H1 (cell line): ENCODE measurements around the gene SGCD. TPM values are rescaled to one million over a fixed set of nuclear protein-coding genes. Genes with fewer than 3 reads are reported as not detected.

Experiments
- CTCF ChIA-PET: fragments of 300-600 bp; sonication (Branson Sonifier 250); formaldehyde crosslinking; loops from one replicate; lab custom pipeline; 2021; ENCODE audit not compliant: partially characterized antibody; lab: Charles Lee
- POLR2A ChIA-PET: fragments of 300-600 bp; sonication (Branson Sonifier 250); formaldehyde crosslinking; loops from one replicate; lab custom pipeline; 2021; ENCODE audit warnings: inconsistent platforms; ENCODE audit not compliant: partially characterized antibody; lab: Charles Lee
- DNase-seq, 2 experiments: peaks; one replicate each; pipeline versions ENCODE4 v3.0.0 to v3.0.0-alpha.2; 2010 to 2022; ENCODE audit warnings: low spot score in 2 of 2, low read depth in 1 of 2, mixed read lengths in 1 of 2
- FAIRE-seq: peaks from 2 replicates; lab custom pipeline; 2011; peaks lifted over from hg19 to GRCh38; lab: Jason Lieb, UNC
- H2AFZ ChIP-seq: 2 replicates; pipeline ENCODE4 v1.8.1; 2012; ENCODE audit warnings: low read length, inconsistent platforms
- H2AK5ac ChIP-seq: 2 replicates; pipeline ENCODE4 v1.6.1; 2013; ENCODE audit warnings: low read depth, low read length
- H2BK120ac ChIP-seq: replicated peaks from 2 replicates; pipeline ENCODE3; 2013; ENCODE audit warnings: low read depth, low read length, inconsistent platforms
- H2BK12ac ChIP-seq: 2 replicates; pipeline ENCODE4 v1.6.1; 2013; ENCODE audit warnings: low read depth, low read length
- H2BK15ac ChIP-seq: 2 replicates; pipeline ENCODE4 v1.6.1; 2013; ENCODE audit warnings: low read length
- H2BK20ac ChIP-seq: 2 replicates; pipeline ENCODE4 v1.6.1; 2013; ENCODE audit warnings: low read length
- H2BK5ac ChIP-seq: 2 replicates; pipeline ENCODE4 v1.6.1; 2013; ENCODE audit warnings: low read depth, low read length
- H3K14ac ChIP-seq: 2 replicates; pipeline ENCODE4 v1.6.1; 2013; ENCODE audit warnings: inconsistent platforms; ENCODE audit not compliant: insufficient read length
- H3K18ac ChIP-seq: 2 replicates; pipeline ENCODE4 v1.6.1; 2013; ENCODE audit warnings: low read length; ENCODE audit errors: extremely low read depth
- H3K23ac ChIP-seq: 2 replicates; pipeline ENCODE4 v1.6.1; 2013; ENCODE audit warnings: inconsistent platforms; ENCODE audit not compliant: insufficient read length
- H3K23me2 ChIP-seq: 2 replicates; pipeline ENCODE4 v1.6.1; 2013; ENCODE audit warnings: low read depth, low read length
- H3K27ac ChIP-seq: 2 replicates; pipeline ENCODE4 v1.6.1; 2011; ENCODE audit warnings: low read depth, low read length, inconsistent platforms
- H3K27me3 ChIP-seq, 4 experiments: replicated peaks in 1 of 4; 1 replicate in 1 of 4; 2 replicates in 3 of 4; pipeline versions ENCODE4 v1.6.1 to v1.8.1; 2011 to 2013; ENCODE audit warnings: low read length in 3 of 4, mild to moderate bottlenecking in 3 of 4, inconsistent platforms in 2 of 4, mixed read lengths in 2 of 4, moderate library complexity in 1 of 4; ENCODE audit not compliant: control insufficient read depth in 3 of 4, insufficient read depth in 3 of 4; ENCODE audit errors: extremely low read depth in 1 of 4
- H3K36me3 ChIP-seq, 4 experiments: 2 replicates each; pipeline versions ENCODE4 v1.6.1 to v1.8.1; 2011 to 2013; ENCODE audit warnings: mild to moderate bottlenecking in 4 of 4, low read length in 3 of 4, moderate library complexity in 2 of 4, control low read depth in 1 of 4, inconsistent platforms in 1 of 4; ENCODE audit not compliant: insufficient read depth in 4 of 4, control insufficient read depth in 2 of 4
- H3K4ac ChIP-seq: replicated peaks from 2 replicates; pipeline ENCODE3; 2013; ENCODE audit warnings: low read length, low read depth, mixed read lengths, inconsistent platforms; ENCODE audit not compliant: insufficient read length
- H3K4me1 ChIP-seq, 4 experiments: replicated peaks in 1 of 4; 1 replicate in 1 of 4; 2 replicates in 3 of 4; pipeline versions ENCODE4 v1.6.1 to v1.8.1; 2011 to 2013; ENCODE audit warnings: low read length in 3 of 4, inconsistent platforms in 2 of 4, mixed read lengths in 1 of 4; ENCODE audit not compliant: insufficient read depth in 4 of 4, control insufficient read depth in 3 of 4
- H3K4me2 ChIP-seq, 2 experiments: 2 replicates each; pipeline versions ENCODE4 v1.6.1 to v1.8.1; 2011 to 2013; ENCODE audit warnings: low read depth in 2 of 2, low read length in 2 of 2, control low read depth in 1 of 2, inconsistent platforms in 1 of 2, mild to moderate bottlenecking in 1 of 2; ENCODE audit not compliant: insufficient read depth in 1 of 2
- H3K4me3 ChIP-seq, 4 experiments: fragments of 200-600, 300-600 bp in 1 of 4; sonication (generic), shearing (Covaris generic), sonication (Bioruptor Twin) in 1 of 4; 2 replicates each; pipeline versions ENCODE4 v1.5.1 to v1.8.1; 2011 to 2016; ENCODE audit warnings: low read length in 4 of 4, low read depth in 3 of 4, control low read depth in 2 of 4, inconsistent platforms in 2 of 4, mild to moderate bottlenecking in 2 of 4, mixed read lengths in 1 of 4, moderate library complexity in 1 of 4; ENCODE audit not compliant: insufficient read depth in 2 of 4; ENCODE audit errors: extremely low read depth in 1 of 4
- H3K56ac ChIP-seq: replicated peaks from 2 replicates; pipeline ENCODE3; 2013; ENCODE audit warnings: low read depth, mild to moderate bottlenecking, mixed read lengths, low read length, inconsistent platforms; ENCODE audit not compliant: insufficient read length
- H3K79me1 ChIP-seq: 2 replicates; pipeline ENCODE4 v1.6.1; 2013; ENCODE audit warnings: low read depth, low read length, control low read depth
- H3K79me2 ChIP-seq, 2 experiments: 2 replicates each; pipeline versions ENCODE4 v1.6.1 to v1.8.1; 2012 to 2013; ENCODE audit warnings: low read length in 2 of 2, mild to moderate bottlenecking in 2 of 2, inconsistent platforms in 1 of 2; ENCODE audit not compliant: insufficient read depth in 2 of 2, control insufficient read depth in 1 of 2
- H3K9ac ChIP-seq, 4 experiments: replicated peaks in 1 of 4; 1 replicate in 1 of 4; 2 replicates in 3 of 4; pipeline versions ENCODE4 v1.6.1 to v1.8.1; 2011 to 2013; ENCODE audit warnings: low read depth in 3 of 4, low read length in 3 of 4, control low read depth in 2 of 4, mild to moderate bottlenecking in 2 of 4, moderate library complexity in 2 of 4, inconsistent platforms in 1 of 4; ENCODE audit errors: extremely low read depth in 1 of 4
- H3K9me3 ChIP-seq, 2 experiments: 2 replicates each; pipeline versions ENCODE4 v1.6.1 to v1.8.1; 2012 to 2013; ENCODE audit warnings: mild to moderate bottlenecking in 2 of 2, moderate library complexity in 2 of 2, control low read depth in 1 of 2, inconsistent platforms in 1 of 2, low read depth in 1 of 2, low read length in 1 of 2, mixed read lengths in 1 of 2; ENCODE audit not compliant: insufficient read depth in 2 of 2
- H4K20me1 ChIP-seq, 2 experiments: replicated peaks in 1 of 2; 2 replicates each; pipeline versions ENCODE3 to v1.8.1; 2011 to 2013; ENCODE audit warnings: inconsistent platforms in 2 of 2, low read length in 2 of 2, mild to moderate bottlenecking in 1 of 2; ENCODE audit not compliant: insufficient read depth in 2 of 2, control insufficient read depth in 1 of 2
- H4K5ac ChIP-seq: 2 replicates; pipeline ENCODE4 v1.6.1; 2013; ENCODE audit warnings: low read length, low read depth, mixed read lengths, inconsistent platforms; ENCODE audit not compliant: insufficient read length
- H4K8ac ChIP-seq: 2 replicates; pipeline ENCODE4 v1.8.0; 2013; ENCODE audit warnings: mild to moderate bottlenecking, moderate library complexity, low read length, inconsistent platforms; ENCODE audit not compliant: insufficient read depth; ENCODE audit errors: extremely low read depth
- H4K91ac ChIP-seq: replicated peaks from 2 replicates; pipeline ENCODE3; 2013; ENCODE audit warnings: low read length, mixed read lengths, inconsistent platforms; ENCODE audit not compliant: insufficient read length
- CBX5 ChIP-seq: fragments of 300-800, 300-1000 bp; sonication (generic); IDR thresholded peaks from 2 replicates; pipeline ENCODE4 v1.7.1; 2016; ENCODE audit warnings: antibody characterized with exemption, low read length, low read depth
- CHD2 ChIP-seq: IDR thresholded peaks from 2 replicates; pipeline ENCODE4 v1.6.1; 2012; ENCODE audit warnings: low read length, improper control_type of control experiment
- ZNF274 ChIP-seq: IDR thresholded peaks from 2 replicates; pipeline ENCODE4 v1.7.0; 2012; ENCODE audit warnings: low read length, borderline replicate concordance; ENCODE audit errors: extremely low read depth
- WGBS, 2 experiments: shearing (Covaris generic) in 1 of 2; methylation state at CpG; one replicate each; pipeline versions ENCODE4 v1.1.6 to v1.1.7; 2013 to 2015; ENCODE audit warnings: low lambda C conversion rate in 2 of 2, mixed read lengths in 2 of 2, inconsistent platforms in 1 of 2, low coverage in 1 of 2, missing lambda C conversion rate in 1 of 2; ENCODE audit not compliant: insufficient replicate concordance in 2 of 2, insufficient coverage in 1 of 2, insufficient read length in 1 of 2; ENCODE audit errors: extremely low coverage in 1 of 2, missing lambda C conversion rate in 1 of 2; 5-methylcytosine and 5-hydroxymethylcytosine counted together
- polyA plus RNA-seq, 7 experiments: library from polyadenylated mRNA; depleted of rRNA in 3 of 7; stranded (reverse) in 5 of 7; unstranded in 2 of 7; fragments of >200 nt in 5 of 7; fragments of 200-250 nt in 2 of 7; gene quantifications; 1 replicate in 5 of 7; 2 replicates in 1 of 7; 4 replicates in 1 of 7; pipeline versions ENCODE4 v1.2.1 to v1.2.3, GENCODE V29; 2011 to 2013; ENCODE audit warnings: missing spikeins in 2 of 7, mixed read lengths in 2 of 7
- total RNA-seq: library from RNA; stranded (reverse); fragmentation: NEBNext Ultra II Directional; extraction: Animal tissue kit (Norgen Biotek cat#: 25700); gene quantifications from 2 replicates; pipeline ENCODE4 v1.2.1, GENCODE V29; 2021
- TF ChIP-seq, protein P1 (sequence below): IDR thresholded peaks from 2 replicates; pipeline ENCODE4 v1.6.1; 2012; ENCODE audit warnings: inconsistent platforms
- TF ChIP-seq, protein P2 (sequence below): IDR thresholded peaks from 2 replicates; pipeline ENCODE4 v1.6.1; 2012; ENCODE audit warnings: inconsistent platforms
- TF ChIP-seq, protein P3 (sequence below): IDR thresholded peaks from 2 replicates; pipeline ENCODE4 v1.6.1; 2012; ENCODE audit warnings: low read length, inconsistent platforms

SGCD gene
- total and polyA plus RNA-seq, 2 of the 8 experiments (the other 6 are each of a cell fraction or from before 2014, with no cell fraction given): 0.04 to 0.08 TPM

DNA sequence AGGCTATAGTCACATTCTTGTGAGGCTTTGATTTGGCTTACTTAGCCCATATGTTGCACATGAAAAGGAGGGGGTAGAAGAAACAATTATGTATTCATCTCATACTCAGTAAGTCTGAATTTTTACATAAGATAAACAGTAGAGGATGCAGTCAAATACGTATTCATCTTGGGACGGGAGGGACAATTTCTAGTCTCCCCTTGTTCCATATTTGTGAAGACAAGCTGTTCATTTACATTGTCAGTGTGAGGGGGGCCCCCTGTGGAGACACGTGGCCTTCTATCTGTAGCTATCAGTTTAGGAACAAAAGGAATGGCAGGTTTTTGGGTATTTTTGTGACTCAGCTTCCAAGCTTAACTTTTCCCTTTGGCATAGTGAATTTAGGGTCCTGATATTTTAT is 474.0 kb downstream of the SGCD start:
- POLR2A ChIA-PET: no interaction called here
- Histone ChIP-seq H3K4me1 (peaks cover 2 to 28% (median 17%) of the 10 kb centered on the region in 4 experiments; a peak in 4 of 7 replicates), H2BK20ac (no peak overlapping the region), H3K79me2 (no peaks in the 10 kb centered on the region), H2BK12ac (peak overlapping the region; percentile 22), H3K4ac (no peak overlapping the region), H2BK120ac (peak overlapping the region; percentile 71), H3K27ac (peak overlapping the region; percentile 50; the same call in 1 of the 2 replicates), H3K23ac (no peak overlapping the region), H2AK5ac (no peak overlapping the region), H2BK5ac (peak overlapping the region; percentile 89; the same call in 1 of the 2 replicates), H2AFZ (no peak overlapping the region), H4K91ac (no peak overlapping the region), H3K18ac (no peak overlapping the region; the same call in 1 of the 2 replicates), H3K4me3 (peak overlapping the region in 1 of 4 experiments; percentile 3; a peak in 1 of 8 replicates), H4K20me1 (no peaks in the 10 kb centered on the region), H3K9ac (no peak overlapping the region), H4K5ac (peak overlapping the region; percentile 84), H3K56ac (no peak overlapping the region), H3K27me3 (no peaks in the 10 kb centered on the region), H3K79me1 (no peaks in the 10 kb centered on the region), H2BK15ac (no peak overlapping the region), H3K9me3 (peaks cover under 1 to 2% of the 10 kb centered on the region in 2 experiments; a peak in 2 of 4 replicates), H3K4me2 (no peak overlapping the region), H3K23me2 (no peaks in the 10 kb centered on the region), H3K14ac (no peak overlapping the region), H3K36me3 (no peaks in the 10 kb centered on the region), H4K8ac (no peak overlapping the region)
- WGBS, 2 experiments: 6% methylated on average over 3 of the region's 3 CpGs; no CpG with 5 or more reads in 1 of the 2 experiments
- CTCF ChIA-PET: interaction anchor here (1.0 kb wide), 1 partner anchor 16 kb away, joined by 3 read pairs; no protein-coding TSS in a partner anchor
- TF ChIP-seq, protein P1, sequence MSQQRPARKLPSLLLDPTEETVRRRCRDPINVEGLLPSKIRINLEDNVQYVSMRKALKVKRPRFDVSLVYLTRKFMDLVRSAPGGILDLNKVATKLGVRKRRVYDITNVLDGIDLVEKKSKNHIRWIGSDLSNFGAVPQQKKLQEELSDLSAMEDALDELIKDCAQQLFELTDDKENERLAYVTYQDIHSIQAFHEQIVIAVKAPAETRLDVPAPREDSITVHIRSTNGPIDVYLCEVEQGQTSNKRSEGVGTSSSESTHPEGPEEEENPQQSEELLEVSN: peak; percentile 80
- TF ChIP-seq, protein P2, sequence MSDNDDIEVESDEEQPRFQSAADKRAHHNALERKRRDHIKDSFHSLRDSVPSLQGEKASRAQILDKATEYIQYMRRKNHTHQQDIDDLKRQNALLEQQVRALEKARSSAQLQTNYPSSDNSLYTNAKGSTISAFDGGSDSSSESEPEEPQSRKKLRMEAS: peak; percentile 94
- TF ChIP-seq ZNF274 (no peak), CHD2 (no peak), CBX5 (no peak)
- TF ChIP-seq, protein P3, sequence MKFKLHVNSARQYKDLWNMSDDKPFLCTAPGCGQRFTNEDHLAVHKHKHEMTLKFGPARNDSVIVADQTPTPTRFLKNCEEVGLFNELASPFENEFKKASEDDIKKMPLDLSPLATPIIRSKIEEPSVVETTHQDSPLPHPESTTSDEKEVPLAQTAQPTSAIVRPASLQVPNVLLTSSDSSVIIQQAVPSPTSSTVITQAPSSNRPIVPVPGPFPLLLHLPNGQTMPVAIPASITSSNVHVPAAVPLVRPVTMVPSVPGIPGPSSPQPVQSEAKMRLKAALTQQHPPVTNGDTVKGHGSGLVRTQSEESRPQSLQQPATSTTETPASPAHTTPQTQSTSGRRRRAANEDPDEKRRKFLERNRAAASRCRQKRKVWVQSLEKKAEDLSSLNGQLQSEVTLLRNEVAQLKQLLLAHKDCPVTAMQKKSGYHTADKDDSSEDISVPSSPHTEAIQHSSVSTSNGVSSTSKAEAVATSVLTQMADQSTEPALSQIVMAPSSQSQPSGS: peak; percentile 38; the same call in 1 of the 2 replicates
- peak in 1 of 2 experiments; percentile 55 for DNase-seq
- FAIRE-seq: peak; percentile 73
